Endothelial cell of umbilical vein (primary cell): Measurements from ENCODE around the gene ZNF398. TPM values are rescaled to one million over a fixed set of nuclear protein-coding genes. Genes with fewer than 3 reads are reported as not detected.
A peak's percentile ranks its signal among the peaks of the same experiment; 100 is the strongest.

Source experiments
- BruUV-seq: library from RNA; stranded (reverse); fragments of 400-500 nt; replicated peaks from 2 replicates; lab custom pipeline; 2021; lab: Mats Ljungman, UMichigan
- CTCF ChIA-PET: fragments of 300-600, 350-600 bp; sonication (Branson Sonifier 250); formaldehyde crosslinking; loops from one replicate; lab custom pipeline; 2021; ENCODE audit warnings: antibody characterized with exemption, inconsistent platforms; lab: Charles Lee
- POLR2A ChIA-PET: fragments of 300-600, 350-600 bp; sonication (Branson Sonifier 250); formaldehyde crosslinking; loops from one replicate; lab custom pipeline; 2021; ENCODE audit warnings: antibody characterized with exemption, inconsistent platforms; lab: Charles Lee
- DNase-seq: peaks from one replicate; pipeline ENCODE4 v3.0.0-alpha.2; 2011; ENCODE audit warnings: low read depth, low spot score
- FAIRE-seq: peaks from 2 replicates; lab custom pipeline; 2011; peaks lifted over from hg19 to GRCh38; lab: Jason Lieb, UNC
- H2AFZ ChIP-seq: 2 replicates; pipeline ENCODE4 v1.6.0; 2012; ENCODE audit warnings: low read depth, low read length, control low read depth, inconsistent platforms
- H3K27ac ChIP-seq: 2 replicates; pipeline ENCODE4 v1.5.1; 2011; ENCODE audit warnings: low read depth, mild to moderate bottlenecking, control low read depth, low read length, moderate library complexity; ENCODE audit not compliant: insufficient read depth
- H3K27me3 ChIP-seq, 2 experiments: 2 replicates each; pipeline versions ENCODE4 v1.6.0 to v1.6.1; 2011; ENCODE audit warnings: low read length in 2 of 2, mixed read lengths in 1 of 2; ENCODE audit not compliant: control insufficient read depth in 2 of 2, insufficient read depth in 2 of 2
- H3K36me3 ChIP-seq, 2 experiments: 2 replicates in 1 of 2; 3 replicates in 1 of 2; pipeline ENCODE4 v1.5.1; 2011; ENCODE audit warnings: low read length in 2 of 2, mild to moderate bottlenecking in 1 of 2, moderate library complexity in 1 of 2; ENCODE audit not compliant: control insufficient read depth in 2 of 2, insufficient read depth in 2 of 2; ENCODE audit errors: extremely low read depth in 1 of 2
- H3K4me1 ChIP-seq: 3 replicates; pipeline ENCODE4 v1.5.1; 2011; ENCODE audit warnings: mild to moderate bottlenecking, low read length; ENCODE audit not compliant: control insufficient read depth, insufficient read depth; ENCODE audit errors: extremely low read depth
- H3K4me2 ChIP-seq: 2 replicates; pipeline ENCODE4 v1.6.1; 2011; ENCODE audit warnings: low read length, control low read depth, mixed read lengths; ENCODE audit not compliant: insufficient read depth
- H3K4me3 ChIP-seq, 3 experiments: fragments of 200-600 bp in 1 of 3; sonication (generic), shearing (Covaris generic) in 1 of 3; replicated peaks in 1 of 3; 2 replicates each; pipeline ENCODE4 v1.5.1; 2011 to 2016; ENCODE audit warnings: control low read depth in 3 of 3, low read length in 3 of 3, mild to moderate bottlenecking in 2 of 3, inconsistent platforms in 1 of 3, low read depth in 1 of 3, moderate library complexity in 1 of 3; ENCODE audit not compliant: insufficient read depth in 1 of 3
- H3K79me2 ChIP-seq: 2 replicates; pipeline ENCODE4 v1.6.0; 2012; ENCODE audit warnings: low read length, inconsistent platforms; ENCODE audit not compliant: control insufficient read depth, insufficient read depth
- H3K9ac ChIP-seq: replicated peaks from 2 replicates; pipeline ENCODE3; 2011; ENCODE audit warnings: low read length, control low read depth; ENCODE audit not compliant: insufficient read depth; ENCODE audit errors: extremely low read depth
- H3K9me1 ChIP-seq: replicated peaks from 3 replicates; pipeline ENCODE4 v1.6.0; 2011; ENCODE audit warnings: mild to moderate bottlenecking, low read length; ENCODE audit not compliant: control insufficient read depth, insufficient read depth; ENCODE audit errors: extremely low read depth
- H3K9me3 ChIP-seq: replicated peaks from 2 replicates; pipeline ENCODE4 v1.5.1; 2012; ENCODE audit warnings: low read length, inconsistent platforms; ENCODE audit not compliant: control insufficient read depth, insufficient read depth
- H4K20me1 ChIP-seq: replicated peaks from 2 replicates; pipeline ENCODE3; 2011; ENCODE audit warnings: mild to moderate bottlenecking, low read length; ENCODE audit not compliant: control insufficient read depth, insufficient read depth; ENCODE audit errors: extremely low read depth
- EZH2 ChIP-seq: IDR thresholded peaks from 2 replicates; pipeline ENCODE4 v1.6.1; 2012; ENCODE audit warnings: borderline replicate concordance, low read depth, mild to moderate bottlenecking, moderate library complexity, low read length, inconsistent platforms; ENCODE audit not compliant: severe bottlenecking
- FOS ChIP-seq: IDR thresholded peaks from 2 replicates; pipeline ENCODE4 v1.6.1; 2011; ENCODE audit warnings: mild to moderate bottlenecking, low read length, moderate library complexity, borderline replicate concordance; ENCODE audit not compliant: insufficient read depth
- GATA2 ChIP-seq: IDR thresholded peaks from 2 replicates; pipeline ENCODE4 v1.7.0; 2011; ENCODE audit warnings: low read depth, mild to moderate bottlenecking, moderate library complexity, mixed read lengths, low read length; ENCODE audit not compliant: insufficient read length, insufficient read depth
- JUN ChIP-seq: IDR thresholded peaks from 2 replicates; pipeline ENCODE4 v1.6.1; 2011; ENCODE audit warnings: borderline replicate concordance, low read depth; ENCODE audit not compliant: insufficient read length, insufficient read depth
- MYC ChIP-seq: IDR thresholded peaks from one replicate; pipeline ENCODE4 v1.6.1; 2011; ENCODE audit warnings: mild to moderate bottlenecking, low read depth, low read length
- POLR2A ChIP-seq: IDR thresholded peaks from 2 replicates; pipeline ENCODE4 v1.6.1; 2012; ENCODE audit warnings: low read depth, mild to moderate bottlenecking, control low read depth, low read length
- POLR2AphosphoS5 ChIP-seq: IDR thresholded peaks from 2 replicates; pipeline ENCODE4 v1.6.1; 2012; ENCODE audit warnings: low read depth, mild to moderate bottlenecking, control low read depth, low read length, moderate library complexity; ENCODE audit not compliant: insufficient read depth
- dilution Hi-C: fragments of 300-500 bp; cut with MboI; formaldehyde crosslinking; loops from one replicate; pipeline ENCODE4 v1.15.0; 2019; ENCODE audit warnings: low sequenced_read_pairs; ENCODE audit not compliant: extremely low pct_ligation_motif_present
- intact Hi-C: fragments of 100-400 bp; cut with micrococcal nuclease; formaldehyde crosslinking; loops from one replicate; pipeline ENCODE4 v1.10.0; 2022
- polyA plus RNA-seq, 4 experiments: library from polyadenylated mRNA; depleted of rRNA in 3 of 4; stranded (reverse) in 3 of 4; unstranded in 1 of 4; fragments of >200 nt; gene quantifications; 2 replicates each; pipeline versions ENCODE4 v1.2.1 to v1.2.3, GENCODE V29; 2011 to 2012; ENCODE audit warnings: missing spikeins in 1 of 4
- total RNA-seq: library from RNA; stranded (reverse); gene quantifications from 2 replicates; pipeline ENCODE4 v1.2.3, GENCODE V29; 2021
- TF ChIP-seq, protein P1 (sequence below), 2 donors: IDR thresholded peaks; 1 replicate in 1 of 2; 2 replicates in 1 of 2; pipeline ENCODE4 v1.5.1; 2011; ENCODE audit warnings: low read length in 2 of 2, mild to moderate bottlenecking in 2 of 2, moderate library complexity in 2 of 2, control low read depth in 1 of 2, inconsistent platforms in 1 of 2, low read depth in 1 of 2; ENCODE audit not compliant: insufficient read depth in 1 of 2; ENCODE audit errors: extremely low read depth in 1 of 2
- TF ChIP-seq, protein P2 (sequence below): IDR thresholded peaks from 2 replicates; pipeline ENCODE4 v1.6.1; 2011; ENCODE audit not compliant: insufficient read depth, insufficient read length

Gene ZNF398
- total and polyA plus RNA-seq, 2 donors (not counting 3 experiments of a cell fraction or from before 2014, with no cell fraction given), result 7.5 to 10.6 TPM

DNA sequence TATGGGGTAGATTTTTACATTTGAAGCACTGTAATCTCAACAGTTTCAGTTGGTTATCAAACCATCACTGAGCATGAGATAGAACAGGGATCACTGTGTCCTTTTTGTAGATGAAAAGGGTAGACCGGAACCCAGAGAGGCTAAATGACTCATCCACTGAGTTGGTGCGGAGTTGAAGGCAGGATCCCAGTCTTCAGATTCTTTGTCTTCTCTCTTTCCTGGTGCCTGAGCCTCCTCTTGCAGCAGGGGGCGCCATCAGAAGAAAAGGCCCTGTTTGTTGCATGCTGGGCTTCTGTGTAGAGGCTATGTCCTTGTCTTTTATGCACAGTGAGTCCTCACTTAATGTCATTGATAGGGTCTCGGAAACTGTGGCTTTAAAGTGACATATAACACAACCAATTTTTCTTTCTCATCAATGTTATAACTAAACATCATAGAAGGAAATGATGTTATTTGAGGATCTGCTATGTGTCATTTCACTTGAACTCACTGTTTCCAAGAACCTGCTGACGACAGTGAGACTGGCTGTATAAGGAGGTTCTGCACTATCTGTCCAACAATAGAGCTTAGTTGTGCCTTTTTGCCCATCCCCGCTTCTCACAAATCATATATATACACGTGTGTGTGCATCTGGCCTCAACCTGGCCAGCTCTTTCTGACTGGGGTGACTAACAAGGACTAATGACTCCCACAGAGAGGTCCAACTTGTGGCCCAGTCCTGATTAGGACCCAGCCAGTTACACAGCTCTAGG, 62.4 kb downstream of the ZNF398 start:
- no peaks in the 10 kb centered on the region for H4K20me1 ChIP-seq
- no TSS peak for BruUV-seq
- TF ChIP-seq JUN, result peak; percentile 47
- peak; percentile 76 for TF ChIP-seq FOS
- TF ChIP-seq MYC, result no peak
- TF ChIP-seq GATA2, result no peak
- TF ChIP-seq POLR2A, result no peak
- TF ChIP-seq, protein P1, sequence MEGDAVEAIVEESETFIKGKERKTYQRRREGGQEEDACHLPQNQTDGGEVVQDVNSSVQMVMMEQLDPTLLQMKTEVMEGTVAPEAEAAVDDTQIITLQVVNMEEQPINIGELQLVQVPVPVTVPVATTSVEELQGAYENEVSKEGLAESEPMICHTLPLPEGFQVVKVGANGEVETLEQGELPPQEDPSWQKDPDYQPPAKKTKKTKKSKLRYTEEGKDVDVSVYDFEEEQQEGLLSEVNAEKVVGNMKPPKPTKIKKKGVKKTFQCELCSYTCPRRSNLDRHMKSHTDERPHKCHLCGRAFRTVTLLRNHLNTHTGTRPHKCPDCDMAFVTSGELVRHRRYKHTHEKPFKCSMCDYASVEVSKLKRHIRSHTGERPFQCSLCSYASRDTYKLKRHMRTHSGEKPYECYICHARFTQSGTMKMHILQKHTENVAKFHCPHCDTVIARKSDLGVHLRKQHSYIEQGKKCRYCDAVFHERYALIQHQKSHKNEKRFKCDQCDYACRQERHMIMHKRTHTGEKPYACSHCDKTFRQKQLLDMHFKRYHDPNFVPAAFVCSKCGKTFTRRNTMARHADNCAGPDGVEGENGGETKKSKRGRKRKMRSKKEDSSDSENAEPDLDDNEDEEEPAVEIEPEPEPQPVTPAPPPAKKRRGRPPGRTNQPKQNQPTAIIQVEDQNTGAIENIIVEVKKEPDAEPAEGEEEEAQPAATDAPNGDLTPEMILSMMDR (IDR thresholded peaks at IDR 0.05; ENCODE audit: extremely low read depth in 1 of 2, insufficient read depth in 1 of 2, low read depth in 1 of 2, low read length in 2 of 2), result peak; percentile 73 to 82
- TF ChIP-seq, protein P2, sequence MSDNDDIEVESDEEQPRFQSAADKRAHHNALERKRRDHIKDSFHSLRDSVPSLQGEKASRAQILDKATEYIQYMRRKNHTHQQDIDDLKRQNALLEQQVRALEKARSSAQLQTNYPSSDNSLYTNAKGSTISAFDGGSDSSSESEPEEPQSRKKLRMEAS, result no peak
- TF ChIP-seq POLR2AphosphoS5, result no peak
- no peak for TF ChIP-seq EZH2
- no peaks in the 10 kb centered on the region for H3K9me3 ChIP-seq
- ChIA-PET POLR2A (no interaction called here), CTCF (interaction anchor here (1.0 to 5.6 kb wide), 2 partner anchors 14 to 62 kb away, joined by 4 to 21 read pairs; partner anchors contain the start of genes ZNF282 and ZNF398)
- peaks cover 4% of the 10 kb centered on the region for H3K4me1 ChIP-seq
- H3K9me1 ChIP-seq, result no peaks in the 10 kb centered on the region
- dilution Hi-C loops (no loop called here), intact Hi-C loops (loop anchor here (1.0 kb wide), 2 partner anchors 30 to 288 kb away; partner anchors contain the start of genes ZNF212 and ZNF746)
- H3K36me3 ChIP-seq, result peaks cover 15 to 62% of the 10 kb centered on the region in 2 experiments
- peak overlapping the region; percentile 28 for H3K27ac ChIP-seq
- FAIRE-seq (peak; percentile 98), DNase-seq (peak; percentile 59)
- no peaks in the 10 kb centered on the region for H3K27me3 ChIP-seq
- H3K4me3 ChIP-seq, result no peak overlapping the region
- peaks cover under 1% of the 10 kb centered on the region for H3K79me2 ChIP-seq
- H3K9ac ChIP-seq, result no peak overlapping the region
- H3K4me2 ChIP-seq, result no peak overlapping the region
- no peak overlapping the region for H2AFZ ChIP-seq
